ENCODE measurements around the gene MX2. TPM values are rescaled to one million over a fixed set of nuclear protein-coding genes. Genes with fewer than 3 reads are reported as not detected.

MX2 gene
- total and polyA plus RNA-seq, 2 of the 8 experiments (the other 6 are each of a cell fraction or from before 2014, with no cell fraction given), result 3.1 to 8.9 TPM

DNA sequence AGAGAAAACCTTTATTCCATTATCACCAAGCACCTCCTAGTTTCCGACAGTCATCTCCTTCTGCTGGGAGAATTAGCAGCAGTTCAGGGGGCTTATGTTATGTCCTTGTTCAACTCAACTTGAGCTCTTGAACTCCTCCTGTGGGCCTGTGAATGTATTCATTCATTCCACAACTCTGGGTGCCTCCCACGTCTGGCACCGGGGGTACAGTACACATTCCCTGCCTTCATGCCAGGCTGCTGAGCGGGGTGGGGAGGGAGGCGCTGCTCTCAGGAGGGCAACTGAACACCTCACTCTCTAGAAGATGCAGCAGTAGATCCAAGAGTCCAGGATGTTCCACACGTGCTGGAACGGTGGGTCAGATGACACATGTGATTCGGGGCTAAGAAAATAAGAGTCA, 4.3 kb upstream of the MX2 start (continued):
- TF ChIP-seq CHD7 (IDR thresholded peaks at IDR 0.05; ENCODE audit: insufficient replicate concordance, low read length), result no peak
- TF ChIP-seq TCF12 (IDR thresholded peaks at IDR 0.05; ENCODE audit: low read depth, low read length), result no peak
- no peak for TF ChIP-seq EGR1 (IDR thresholded peaks at IDR 0.05; ENCODE audit: borderline replicate concordance, low read depth, low read length)
- TF ChIP-seq CBX8 (IDR thresholded peaks at IDR 0.05; ENCODE audit: borderline replicate concordance, low read depth, low read length), result no peak
- no peak for TF ChIP-seq RAD21 (IDR thresholded peaks at IDR 0.05 in 1 of 2, conservative IDR thresholded peaks at IDR 0.05 in 1 of 2; ENCODE audit: low read depth in 2 of 2, low read length in 2 of 2)
- no peak for TF ChIP-seq EP300 (IDR thresholded peaks at IDR 0.05; ENCODE audit: borderline replicate concordance in 1 of 2, low read depth in 2 of 2, low read length in 2 of 2)
- TF ChIP-seq GABPA (IDR thresholded peaks at IDR 0.05; ENCODE audit: borderline replicate concordance, insufficient read depth, low read length), result no peak
- no peak for TF ChIP-seq PHF8 (conservative IDR thresholded peaks at IDR 0.05; ENCODE audit: low read depth, low read length)
- TF ChIP-seq TAF1 (IDR thresholded peaks at IDR 0.05; ENCODE audit: low read depth, low read length), result no peak
- no peak for TF ChIP-seq SIN3A (conservative IDR thresholded peaks at IDR 0.05 in 1 of 2, IDR thresholded peaks at IDR 0.05 in 1 of 2; ENCODE audit: low read depth in 1 of 2, low read length in 2 of 2)
